Stimulated activated naive CD8-positive, alpha-beta T cell treated with anti-CD3 and anti-CD28 coated beads, Interleukin-15, Interleukin-2, amounts not matched to agents 100 U/mL and 50 U/mL, for 24 hours (primary cell): ENCODE results near the gene CD300A.

Experiments
- ATAC-seq: fragments of 150-1000 bp; cut with Tn5 transposase; one replicate; pipeline ENCODE4 v1.10.0; 2021
- DNase-seq: peaks from one replicate; pipeline ENCODE4 v3.0.0; 2021

The CD300A gene

DNA sequence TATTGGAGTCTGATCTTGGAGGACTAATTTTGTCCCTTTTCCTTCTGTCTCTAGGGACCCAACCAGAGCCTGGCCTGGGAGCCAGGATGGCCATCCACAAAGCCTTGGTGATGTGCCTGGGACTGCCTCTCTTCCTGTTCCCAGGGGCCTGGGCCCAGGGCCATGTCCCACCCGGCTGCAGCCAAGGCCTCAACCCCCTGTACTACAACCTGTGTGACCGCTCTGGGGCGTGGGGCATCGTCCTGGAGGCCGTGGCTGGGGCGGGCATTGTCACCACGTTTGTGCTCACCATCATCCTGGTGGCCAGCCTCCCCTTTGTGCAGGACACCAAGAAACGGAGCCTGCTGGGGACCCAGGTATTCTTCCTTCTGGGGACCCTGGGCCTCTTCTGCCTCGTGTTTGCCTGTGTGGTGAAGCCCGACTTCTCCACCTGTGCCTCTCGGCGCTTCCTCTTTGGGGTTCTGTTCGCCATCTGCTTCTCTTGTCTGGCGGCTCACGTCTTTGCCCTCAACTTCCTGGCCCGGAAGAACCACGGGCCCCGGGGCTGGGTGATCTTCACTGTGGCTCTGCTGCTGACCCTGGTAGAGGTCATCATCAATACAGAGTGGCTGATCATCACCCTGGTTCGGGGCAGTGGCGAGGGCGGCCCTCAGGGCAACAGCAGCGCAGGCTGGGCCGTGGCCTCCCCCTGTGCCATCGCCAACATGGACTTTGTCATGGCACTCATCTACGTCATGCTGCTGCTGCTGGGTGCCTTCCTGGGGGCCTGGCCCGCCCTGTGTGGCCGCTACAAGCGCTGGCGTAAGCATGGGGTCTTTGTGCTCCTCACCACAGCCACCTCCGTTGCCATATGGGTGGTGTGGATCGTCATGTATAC is 26.5 kb upstream of the CD300A start:
- ATAC-seq, result no peak
- no peak for DNase-seq

DNA sequence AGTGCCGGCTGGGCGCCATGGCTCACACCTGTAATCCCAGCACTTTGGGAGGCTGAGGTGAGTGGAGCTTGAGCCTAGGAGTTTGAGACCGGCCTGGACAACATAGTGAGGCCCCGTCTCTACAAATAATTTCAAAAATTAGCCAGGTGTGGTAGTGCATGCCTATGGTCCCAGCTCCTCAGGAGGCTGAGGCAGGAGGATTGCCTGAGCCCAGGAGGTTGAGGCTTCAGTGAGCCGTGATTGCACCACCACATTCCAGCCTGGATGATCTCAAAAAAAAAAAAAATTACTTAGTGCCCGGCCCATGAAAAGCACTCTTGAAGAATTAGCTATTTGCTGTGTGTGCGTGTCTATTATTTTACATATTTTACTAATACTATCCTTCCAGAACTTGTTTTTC is 24.9 kb upstream of the CD300A start:
- no peak for DNase-seq
- ATAC-seq, result no peak

DNA sequence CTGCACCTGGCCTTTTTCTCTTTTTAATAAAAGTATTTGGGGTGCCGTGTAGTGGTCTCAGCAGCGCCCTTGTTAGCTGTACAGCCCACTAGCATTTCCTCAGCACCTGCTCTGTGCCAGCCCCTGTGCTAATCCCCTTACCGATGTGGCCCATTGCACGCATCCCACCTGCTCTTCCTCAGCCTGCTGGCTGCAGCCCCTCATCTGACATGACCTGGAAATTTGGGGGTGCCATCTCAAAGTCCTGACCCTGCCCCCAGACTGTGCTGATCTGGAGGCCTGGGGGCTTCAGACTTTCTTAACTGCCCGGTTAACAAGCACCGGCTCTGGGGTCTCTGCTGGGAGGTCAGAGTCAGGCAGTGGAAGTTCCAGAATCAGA is 24.2 kb upstream of the CD300A start:
- no peak for ATAC-seq
- no peak for DNase-seq

DNA sequence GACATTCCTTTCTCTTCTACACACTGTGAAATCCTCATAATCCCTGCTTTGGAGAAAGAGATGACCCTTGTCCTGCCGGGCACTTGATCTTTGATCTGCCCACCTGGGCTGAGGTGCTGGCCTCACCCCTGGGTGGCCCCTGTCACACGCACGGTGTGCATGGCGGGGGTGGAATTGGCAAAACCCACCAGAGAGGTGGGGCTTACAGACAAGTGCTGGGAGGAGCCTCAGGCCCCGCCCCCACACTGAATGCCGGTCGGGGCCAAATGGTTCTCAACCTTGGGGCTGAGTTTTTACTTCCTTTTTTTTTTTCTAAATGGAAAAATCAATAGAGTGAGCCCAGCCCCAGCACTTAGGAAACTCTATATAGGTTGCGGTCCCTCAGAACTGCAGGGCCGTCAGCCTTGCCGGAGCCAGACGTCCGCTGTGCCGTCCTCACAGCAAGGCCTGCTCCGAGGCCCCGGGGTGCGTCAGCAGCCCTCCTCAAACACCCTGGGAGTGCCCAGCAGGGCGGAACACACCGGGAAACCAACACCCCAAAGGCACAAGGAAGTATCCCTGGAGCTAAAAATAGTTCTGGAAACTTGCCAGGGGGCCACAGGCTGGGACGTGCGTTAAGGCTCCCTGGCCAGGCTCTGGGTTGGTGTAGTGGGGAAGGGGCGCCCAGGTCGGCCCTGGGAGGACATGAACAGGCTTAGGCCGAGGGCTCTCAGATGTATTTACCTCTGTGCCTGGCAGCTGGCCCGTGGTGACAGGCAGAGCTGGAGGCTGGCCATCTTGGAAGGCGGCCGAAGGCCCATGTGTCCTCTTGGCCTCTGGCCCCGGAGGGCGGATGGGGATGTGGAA is 23.5 kb upstream of the CD300A start:
- DNase-seq (peak; percentile 50), ATAC-seq (peak; percentile 37)

DNA sequence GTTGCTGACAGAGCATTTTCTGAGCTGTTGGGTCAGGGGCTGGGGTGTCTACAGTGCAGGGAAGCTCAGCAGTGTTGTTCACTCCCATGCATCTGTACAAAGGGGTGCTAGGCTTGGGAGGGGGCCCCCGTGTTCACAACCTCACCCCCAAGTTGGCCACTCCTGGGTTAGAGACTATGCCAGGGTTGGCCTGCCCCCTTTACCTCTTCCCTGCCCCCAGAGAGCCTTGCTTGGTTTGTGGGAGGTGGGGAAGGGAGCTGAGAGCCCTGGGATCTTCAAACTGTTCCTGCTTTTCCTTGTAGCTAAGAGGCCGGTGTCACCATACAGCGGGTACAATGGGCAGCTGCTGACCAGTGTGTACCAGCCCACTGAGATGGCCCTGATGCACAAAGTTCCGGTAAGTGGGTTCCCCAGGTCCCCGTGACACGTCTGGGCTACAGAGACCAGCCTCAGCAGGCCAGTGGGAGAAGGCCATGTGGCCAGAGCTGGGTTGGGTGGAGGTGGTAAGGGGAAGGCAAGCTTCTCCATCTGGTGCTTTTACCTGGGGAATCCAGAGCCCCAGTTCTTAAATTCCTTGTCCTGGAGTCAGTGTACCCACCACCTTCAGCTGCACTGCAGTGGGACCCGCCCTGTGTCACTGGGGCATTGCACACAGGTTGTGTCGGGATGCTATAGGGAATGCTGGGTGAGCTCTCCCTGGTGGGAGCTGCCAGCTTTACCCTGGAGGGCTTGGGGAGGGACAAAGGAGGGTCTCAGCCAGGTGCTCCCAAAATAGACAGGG is 22.7 kb upstream of the CD300A start:
- ATAC-seq (no peak), DNase-seq (no peak)

DNA sequence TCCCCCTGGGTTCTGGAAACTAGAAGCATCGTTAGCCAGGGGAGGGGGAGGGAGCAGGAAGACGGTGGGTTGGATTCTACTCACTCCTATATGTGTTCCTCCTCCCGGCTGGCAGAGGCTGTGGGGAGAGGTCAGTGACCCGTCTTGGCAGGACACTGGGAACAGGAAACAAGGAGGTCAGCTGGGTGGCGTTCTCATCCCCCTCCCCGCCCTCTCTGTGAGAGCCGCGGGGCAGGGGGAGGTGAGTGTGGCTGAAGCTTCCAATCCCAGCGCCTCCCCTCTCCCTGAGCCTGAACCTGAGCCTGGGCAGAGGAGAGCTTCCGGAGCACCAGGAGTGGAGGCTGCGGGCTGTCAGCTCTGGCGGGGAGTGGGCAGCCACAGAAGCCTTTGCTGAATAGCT is 22.0 kb upstream of the CD300A start:
- ATAC-seq (no peak), DNase-seq (no peak)

DNA sequence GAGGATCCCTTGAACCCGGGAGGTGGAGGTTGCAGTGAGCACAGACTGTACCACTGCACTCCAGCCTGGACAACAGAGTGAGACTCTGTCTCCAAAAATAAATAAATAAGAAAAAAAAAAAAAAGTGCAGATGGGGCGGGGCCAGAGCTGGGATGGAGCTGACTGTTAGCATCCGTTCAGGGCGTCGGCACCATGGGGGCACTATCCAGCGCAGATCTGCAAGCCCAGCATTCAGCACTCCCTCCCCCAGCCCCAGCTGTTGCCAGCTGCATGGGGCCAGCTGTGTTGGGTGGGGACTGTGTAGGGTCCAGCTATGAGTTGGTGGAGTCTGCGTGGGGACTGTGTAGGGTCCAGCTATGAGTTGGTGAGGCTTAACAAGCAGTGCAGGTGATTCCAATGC is 21.3 kb upstream of the CD300A start:
- DNase-seq (no peak), ATAC-seq (no peak)

DNA sequence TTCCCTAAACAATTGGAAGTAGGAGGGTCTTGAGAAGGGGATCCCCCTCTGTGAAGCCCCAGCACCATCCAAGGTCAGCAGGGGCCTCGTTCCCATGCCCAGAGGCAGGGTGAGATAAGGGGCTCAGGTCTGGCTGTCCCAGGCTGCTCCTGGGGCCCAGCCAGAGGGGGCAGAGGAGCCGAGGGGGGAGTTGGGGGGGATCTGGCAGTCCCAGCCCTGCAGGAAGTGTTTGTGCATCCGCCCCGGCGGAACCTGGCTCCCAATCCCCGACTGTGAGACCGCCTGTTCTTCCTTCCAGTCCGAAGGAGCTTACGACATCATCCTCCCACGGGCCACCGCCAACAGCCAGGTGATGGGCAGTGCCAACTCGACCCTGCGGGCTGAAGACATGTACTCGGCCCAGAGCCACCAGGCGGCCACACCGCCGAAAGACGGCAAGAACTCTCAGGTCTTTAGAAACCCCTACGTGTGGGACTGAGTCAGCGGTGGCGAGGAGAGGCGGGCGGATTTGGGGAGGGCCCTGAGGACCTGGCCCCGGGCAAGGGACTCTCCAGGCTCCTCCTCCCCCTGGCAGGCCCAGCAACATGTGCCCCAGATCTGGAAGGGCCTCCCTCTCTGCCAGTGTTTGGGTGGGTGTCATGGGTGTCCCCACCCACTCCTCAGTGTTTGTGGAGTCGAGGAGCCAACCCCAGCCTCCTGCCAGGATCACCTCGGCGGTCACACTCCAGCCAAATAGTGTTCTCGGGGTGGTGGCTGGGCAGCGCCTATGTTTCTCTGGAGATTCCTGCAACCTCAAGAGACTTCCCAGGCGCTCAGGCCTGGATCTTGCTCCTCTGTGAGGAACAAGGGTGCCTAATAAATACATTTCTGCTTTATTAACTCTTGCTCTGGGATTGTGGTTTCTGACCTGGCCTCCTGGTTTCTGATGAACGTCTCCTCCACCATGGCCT is 19.6 kb upstream of the CD300A start:
- DNase-seq, result peak; percentile 57
- peak; percentile 81 for ATAC-seq

DNA sequence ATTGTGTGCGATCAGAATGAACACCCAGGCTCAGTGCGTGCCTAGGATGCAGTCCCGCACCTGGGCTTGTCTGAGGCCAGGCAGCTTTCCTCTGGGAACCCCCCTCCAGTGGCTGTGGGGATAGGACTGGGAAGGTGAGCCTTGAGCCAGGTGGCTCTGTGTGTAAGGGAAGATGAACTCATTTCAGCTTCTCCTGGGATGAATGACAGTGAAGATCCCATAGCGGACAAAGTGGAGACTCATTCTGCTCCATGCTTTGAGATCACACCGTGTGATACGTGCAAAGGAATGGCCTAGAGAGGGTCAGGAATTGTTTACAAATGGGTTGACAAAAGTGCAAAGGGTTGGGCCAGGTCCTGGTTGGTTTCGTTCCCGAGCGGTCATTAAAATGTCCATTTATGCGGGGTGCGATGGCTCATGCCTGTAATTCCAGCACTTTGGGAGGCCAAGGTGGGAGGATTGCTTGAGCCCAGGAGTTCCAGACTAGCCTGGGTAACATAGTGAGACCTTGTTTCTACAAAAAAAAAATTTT is 18.7 kb upstream of the CD300A start:
- no peak for ATAC-seq
- DNase-seq, result no peak

DNA sequence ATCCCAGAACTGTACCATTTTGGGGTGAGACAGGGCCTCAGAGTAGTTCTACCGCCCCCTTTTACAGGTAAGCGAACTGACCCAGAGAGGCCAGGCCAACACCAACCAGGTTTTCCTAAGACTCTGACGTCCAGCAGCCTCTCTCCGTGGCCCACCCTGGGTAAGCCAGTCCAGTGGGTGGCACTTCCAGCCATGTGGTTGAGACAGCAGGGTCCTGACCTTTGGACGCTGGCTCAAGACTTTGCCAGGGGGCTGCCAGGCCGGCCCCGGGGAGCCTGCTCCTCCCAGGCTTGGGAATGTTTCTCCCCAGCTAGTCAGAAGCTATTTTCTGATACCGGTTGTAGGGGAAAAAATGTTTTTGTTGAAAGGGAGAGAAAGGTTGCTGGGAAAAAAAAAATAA is 17.7 kb upstream of the CD300A start:
- DNase-seq (no peak), ATAC-seq (no peak)

DNA sequence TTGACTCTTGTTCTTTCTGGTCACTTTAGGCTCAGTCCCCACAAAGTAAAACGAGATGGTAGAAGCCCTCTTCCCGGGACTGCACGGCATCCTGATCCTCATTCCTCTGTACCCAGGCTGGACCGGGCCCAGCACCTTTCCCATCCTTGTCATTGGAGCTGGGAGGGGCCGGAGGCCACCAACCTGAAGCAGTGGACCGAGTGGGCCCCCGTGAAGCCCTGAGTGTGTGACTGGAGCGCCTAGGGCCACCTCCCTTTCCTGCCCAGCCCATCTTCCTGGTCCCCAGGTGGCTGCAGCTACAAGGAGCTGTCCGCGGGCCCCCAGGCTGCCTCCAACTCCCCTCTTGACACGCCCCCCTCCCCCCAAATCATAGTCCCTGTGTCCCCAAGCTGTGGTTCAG is 17.1 kb upstream of the CD300A start:
- DNase-seq (no peak), ATAC-seq (no peak)

DNA sequence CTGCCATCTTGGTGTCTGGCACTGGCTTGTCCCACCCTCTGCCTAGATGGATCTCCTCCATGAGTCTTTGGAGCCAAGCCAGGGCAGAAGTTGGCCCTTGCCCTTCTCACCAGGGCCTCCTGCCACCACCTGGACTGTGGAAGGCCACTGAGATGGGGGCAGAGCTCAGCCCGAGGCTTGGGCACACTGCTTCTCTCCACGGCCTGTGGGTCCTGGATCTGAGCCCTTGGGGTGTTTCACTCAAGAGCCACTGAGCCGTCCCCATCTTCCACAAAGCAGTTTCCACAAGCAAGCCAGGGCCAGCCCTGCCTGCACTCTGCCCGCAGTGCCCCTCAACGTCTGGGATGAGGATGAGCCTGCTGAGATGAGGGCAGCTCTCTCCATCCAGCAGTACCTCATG is 16.7 kb upstream of the CD300A start:
- no peak for ATAC-seq
- DNase-seq, result no peak

DNA sequence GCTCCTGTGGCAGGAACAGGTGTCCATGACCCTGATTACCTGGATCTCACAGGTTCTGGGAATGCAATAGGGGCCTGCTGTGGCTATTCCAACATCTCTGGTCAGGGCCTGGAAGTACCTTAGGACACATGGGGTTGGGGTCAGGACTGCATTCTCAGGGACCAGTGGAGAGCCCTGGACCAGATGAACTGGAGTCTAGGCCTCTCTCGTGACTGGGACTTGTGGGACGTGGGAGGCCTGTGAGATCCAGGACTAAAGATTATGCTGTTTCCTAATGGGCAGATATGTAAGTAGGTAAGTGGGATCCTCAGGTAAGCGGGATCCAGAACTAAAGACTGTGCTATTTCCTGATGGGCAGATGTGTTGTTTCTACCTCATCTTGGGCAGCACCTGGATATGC is 16.2 kb upstream of the CD300A start:
- ATAC-seq (no peak), DNase-seq (no peak)

DNA sequence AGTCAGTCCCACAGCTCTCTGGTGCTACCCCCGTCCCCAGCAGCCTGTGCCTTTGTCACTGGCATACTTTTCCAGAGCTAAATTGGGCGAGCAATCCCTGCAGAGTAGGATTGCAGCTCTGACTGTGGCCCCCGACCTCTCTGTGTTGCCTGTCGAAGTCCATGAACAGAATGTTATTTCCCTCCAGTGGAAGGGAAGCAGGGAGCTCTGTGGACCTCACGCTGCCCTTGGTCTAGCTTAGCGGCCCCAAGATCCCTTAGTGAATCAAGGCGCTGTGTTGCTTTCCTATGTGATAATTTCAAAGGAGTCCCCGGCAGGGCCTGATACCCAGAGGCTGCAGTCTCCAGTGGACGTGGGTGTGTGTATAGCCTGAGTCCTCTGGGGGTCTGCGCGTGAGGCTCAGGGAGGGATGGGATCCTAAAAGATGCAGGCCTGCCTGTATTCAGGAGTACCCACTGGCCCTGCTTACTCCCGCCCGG is 15.5 kb upstream of the CD300A start:
- DNase-seq, result no peak
- no peak for ATAC-seq

DNA sequence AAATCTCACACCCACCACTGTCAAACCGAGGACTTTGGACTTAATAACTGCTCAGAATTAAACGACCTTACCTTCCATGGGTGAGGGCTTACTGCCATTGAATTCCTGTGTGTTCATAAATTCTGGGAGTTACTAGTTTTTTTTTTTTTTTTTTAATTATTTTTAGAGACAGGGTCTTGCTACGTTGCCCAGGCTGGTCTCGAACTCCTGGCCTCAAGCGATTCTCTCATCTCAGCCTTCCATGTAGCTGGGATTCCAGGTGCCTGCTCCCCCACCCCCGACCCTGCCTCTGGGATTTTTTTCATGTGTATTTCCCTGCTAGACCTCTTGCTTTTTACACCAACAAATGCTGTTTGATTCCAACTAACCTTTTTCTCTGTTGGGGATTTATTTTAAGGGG is 14.9 kb upstream of the CD300A start:
- no peak for ATAC-seq
- DNase-seq, result no peak

DNA sequence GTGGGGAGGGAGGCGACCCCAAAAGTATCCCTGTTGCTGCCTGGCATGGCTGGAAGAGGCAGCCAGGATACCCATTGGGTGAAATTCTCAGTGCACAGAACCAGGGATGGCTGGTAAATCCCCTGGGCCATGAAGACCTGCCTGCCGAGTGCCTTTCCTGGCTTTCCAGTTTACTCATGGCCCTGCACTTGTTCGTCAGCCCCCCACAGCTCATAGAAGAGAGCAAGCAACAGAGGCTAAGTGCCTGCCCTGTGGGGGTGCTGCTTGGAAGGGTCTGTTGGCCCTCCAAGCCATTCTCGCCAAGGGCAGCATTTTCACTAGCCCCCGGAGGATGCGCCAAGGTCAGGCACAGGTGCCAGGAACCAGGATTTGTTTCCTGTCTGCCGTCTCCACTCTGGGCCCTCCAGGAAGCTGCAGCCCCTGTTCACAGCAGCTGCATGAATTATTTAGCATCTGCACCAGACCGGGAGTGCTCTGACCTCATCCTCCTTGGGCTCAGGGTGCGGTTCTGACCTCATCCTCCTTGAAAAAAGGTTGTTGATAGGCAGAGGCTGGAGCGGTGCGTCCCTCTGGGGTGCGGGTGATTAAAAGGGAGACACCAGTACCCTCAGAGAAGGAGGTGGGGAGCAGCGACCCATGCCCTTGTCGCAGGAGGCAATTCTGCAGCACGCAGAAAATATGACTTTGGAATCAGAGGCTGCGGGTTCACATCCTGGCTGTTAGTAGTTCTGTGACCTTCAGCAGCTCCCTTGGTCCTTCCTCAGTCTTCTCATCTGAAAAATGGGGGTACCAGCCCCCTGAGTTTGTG is 14.2 kb upstream of the CD300A start:
- ATAC-seq, result no peak

DNA sequence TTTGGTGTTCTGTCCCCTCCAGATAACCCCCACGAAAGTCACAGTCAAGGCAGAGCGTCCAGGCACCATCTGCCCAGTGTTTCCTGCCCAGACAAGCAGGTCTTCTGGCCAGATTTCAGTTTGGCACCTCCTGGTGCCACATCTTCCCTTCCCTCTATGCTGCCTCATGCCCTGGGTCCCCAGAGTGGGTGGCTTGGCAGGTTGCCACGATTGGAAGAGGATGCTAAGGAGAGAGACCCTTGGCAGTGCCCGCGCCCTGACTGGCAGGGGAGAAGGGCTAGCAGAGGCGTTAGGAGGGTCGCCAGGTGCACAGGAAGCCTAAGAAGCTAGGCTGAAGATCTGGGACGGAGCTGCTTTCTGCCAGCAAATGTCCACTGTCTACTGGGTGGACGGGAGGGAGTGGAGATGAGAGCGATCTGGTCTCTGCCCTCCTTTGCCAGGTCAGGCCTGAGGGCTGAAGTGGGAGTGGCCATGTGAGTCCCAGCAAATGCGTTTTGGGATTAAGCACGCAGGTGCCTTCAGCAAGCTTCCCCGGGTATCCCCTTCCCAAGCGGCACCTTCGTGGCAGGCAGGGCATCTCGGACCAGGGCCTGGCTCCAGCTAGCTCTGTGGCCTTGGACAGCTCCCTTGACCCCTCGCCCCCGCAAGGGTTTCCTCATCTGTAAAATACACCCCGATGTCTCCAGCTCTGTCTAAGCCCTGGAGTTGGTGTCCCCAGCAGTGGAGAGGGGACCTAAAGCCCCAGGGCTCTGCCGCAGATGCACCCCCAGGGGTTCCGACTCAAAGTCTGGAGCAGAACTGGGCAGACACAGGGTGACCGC is 13.4 kb upstream of the CD300A start:
- no peak for ATAC-seq
- DNase-seq, result no peak

More for the DNA sequence above, 14.2 kb upstream of the CD300A start:
- DNase-seq, result no peak

DNA sequence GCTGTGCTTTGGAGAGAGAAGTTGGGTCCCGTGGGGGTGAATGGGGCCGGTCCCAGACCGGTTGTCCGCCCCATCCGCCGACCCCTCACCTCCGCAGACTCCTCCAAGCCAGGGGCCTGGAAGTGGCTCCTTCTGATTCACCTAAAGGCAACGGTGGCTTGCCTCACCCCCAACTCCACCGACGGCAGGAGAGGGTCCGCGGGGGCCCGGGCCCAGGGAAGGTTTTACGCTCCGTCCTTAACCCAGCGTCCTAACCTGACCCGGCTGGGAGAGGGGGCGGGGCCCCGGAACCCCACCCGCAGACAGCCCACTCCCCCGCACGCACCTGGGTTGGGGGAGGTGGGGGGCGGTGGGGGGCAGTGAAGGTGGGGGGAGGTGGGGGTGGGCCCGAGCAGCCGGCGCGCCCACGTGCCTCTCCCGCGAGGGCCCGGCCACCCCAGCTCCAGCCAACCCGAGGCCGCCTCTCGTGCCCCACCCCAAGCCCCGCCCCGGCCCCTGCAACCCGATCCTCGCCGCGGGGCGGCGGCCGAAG is 12.7 kb upstream of the CD300A start:
- ATAC-seq (peak; percentile 29), DNase-seq (no peak)
